HFF-Myc (cell line): ENCODE results near the gene PTPRN2.

Experiments
- DNase-seq: peaks from one replicate; pipeline ENCODE4 v3.0.0-alpha.2; 2011; ENCODE audit warnings: low read depth; ENCODE audit errors: extremely low read depth
- H3K4me3 ChIP-seq: replicated peaks from 2 replicates; pipeline ENCODE4 v1.5.1; 2011; ENCODE audit warnings: low read depth, mild to moderate bottlenecking, control low read depth, low read length
- CTCF ChIP-seq: IDR thresholded peaks from 2 replicates; pipeline ENCODE4 v1.5.1; 2012; ENCODE audit warnings: mild to moderate bottlenecking, low read depth, low read length, control low read depth; ENCODE audit errors: missing control alignments

Gene PTPRN2

DNA sequence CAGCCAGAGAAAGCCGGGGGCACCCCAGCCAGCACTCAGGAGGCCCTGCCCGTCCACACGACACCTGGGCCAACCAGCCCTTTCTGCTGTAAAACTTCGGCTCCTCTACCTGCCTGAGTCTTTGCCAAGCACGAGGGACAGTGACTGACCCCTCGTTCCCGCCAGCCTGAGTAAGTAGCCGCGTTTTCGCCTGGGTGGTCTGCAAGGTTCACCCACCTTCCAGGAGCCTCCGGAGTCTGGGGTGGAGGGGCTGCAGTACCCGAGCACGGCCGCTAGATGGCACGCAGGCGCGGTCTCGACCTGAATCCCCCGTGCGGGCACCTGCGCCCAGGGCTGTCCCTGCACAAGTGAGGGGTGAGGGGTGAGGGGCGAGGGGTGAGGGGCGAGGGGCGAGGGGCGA is 192.7 kb downstream of the PTPRN2 start:
- DNase-seq = no peak
- no peak overlapping the region for H3K4me3 ChIP-seq
- TF ChIP-seq CTCF = peak; percentile 34

DNA sequence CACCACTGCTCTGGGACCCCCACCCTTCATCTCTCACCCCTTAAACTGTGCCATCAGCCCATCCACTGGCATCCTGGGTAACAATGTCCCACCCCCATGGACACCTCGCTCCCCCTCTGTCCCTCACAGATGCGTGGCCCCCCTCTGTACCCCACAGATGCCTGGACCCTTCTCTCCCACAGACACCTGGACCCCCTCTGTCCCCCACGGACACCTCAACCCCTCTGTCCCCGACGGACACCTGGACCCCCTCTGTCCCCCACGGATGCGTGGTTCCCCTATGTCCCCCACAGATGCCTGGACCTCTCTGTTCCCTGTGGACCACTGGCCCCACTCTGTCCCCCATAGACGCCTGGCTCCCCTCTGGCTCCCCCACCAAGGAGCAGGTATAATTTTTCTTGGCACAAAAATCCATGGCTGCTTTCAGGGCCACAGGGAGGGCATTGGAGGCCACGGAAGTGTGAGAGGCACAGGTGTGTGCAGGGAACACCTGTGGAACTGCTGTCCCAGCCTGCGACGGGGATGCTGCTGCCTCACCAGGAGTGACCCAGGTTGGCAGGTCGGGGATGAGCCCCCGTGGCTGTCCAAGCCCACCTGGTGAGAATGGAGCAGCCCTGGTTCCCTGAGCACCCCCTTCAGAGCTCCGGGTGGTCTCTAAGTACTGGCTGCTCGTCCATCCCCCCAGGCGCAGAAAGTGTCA is 193.5 kb downstream of the PTPRN2 start:
- H3K4me3 ChIP-seq = no peak overlapping the region
- no peak for TF ChIP-seq CTCF
- DNase-seq = no peak

GRCh38 chr7:158392251-158392650 is 195.4 kb downstream of the PTPRN2 start:
- no peak for TF ChIP-seq CTCF
- H3K4me3 ChIP-seq = no peak overlapping the region
- no peak for DNase-seq

DNA sequence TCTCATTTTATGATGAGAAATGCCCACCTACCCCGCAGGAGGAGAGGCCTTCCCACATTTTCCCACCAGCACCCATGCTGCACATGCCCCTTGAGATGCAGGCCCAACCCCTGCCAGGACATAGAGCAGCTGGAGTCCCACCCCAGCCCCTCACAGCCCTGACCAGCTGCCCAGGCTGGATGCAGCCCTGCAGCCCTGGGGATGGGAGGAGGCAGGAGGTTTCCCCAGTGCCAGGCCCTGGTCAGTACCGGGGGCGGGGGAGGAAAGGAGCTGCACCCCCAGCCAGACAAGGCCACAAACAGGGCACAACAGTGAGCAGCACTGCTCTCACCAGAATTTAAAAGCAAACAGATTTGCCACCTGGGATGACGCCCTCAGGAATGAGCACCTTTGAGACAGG is 196.1 kb downstream of the PTPRN2 start:
- no peak overlapping the region for H3K4me3 ChIP-seq
- TF ChIP-seq CTCF = no peak
- DNase-seq = no peak

DNA sequence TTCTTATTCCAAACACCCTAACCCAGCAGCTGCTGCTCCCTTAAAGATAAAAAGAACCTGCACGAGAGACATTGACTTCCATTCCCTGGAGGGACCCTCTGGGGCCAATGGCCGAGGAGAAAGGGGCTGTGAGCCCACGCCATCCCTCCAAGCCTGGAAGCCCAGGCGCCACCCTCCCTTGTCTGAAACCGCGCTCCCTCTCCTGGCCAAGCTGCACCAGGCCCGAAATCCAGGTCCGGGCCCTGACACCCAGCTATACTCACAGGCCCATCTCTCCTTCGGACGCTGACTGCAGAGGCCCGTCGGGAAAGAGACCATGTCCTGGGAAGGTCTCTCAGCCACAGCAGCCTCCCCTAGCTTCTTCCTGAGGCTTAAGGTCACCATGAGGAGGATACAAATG is 196.5 kb downstream of the PTPRN2 start:
- H3K4me3 ChIP-seq = no peak overlapping the region
- DNase-seq = no peak
- no peak for TF ChIP-seq CTCF

DNA sequence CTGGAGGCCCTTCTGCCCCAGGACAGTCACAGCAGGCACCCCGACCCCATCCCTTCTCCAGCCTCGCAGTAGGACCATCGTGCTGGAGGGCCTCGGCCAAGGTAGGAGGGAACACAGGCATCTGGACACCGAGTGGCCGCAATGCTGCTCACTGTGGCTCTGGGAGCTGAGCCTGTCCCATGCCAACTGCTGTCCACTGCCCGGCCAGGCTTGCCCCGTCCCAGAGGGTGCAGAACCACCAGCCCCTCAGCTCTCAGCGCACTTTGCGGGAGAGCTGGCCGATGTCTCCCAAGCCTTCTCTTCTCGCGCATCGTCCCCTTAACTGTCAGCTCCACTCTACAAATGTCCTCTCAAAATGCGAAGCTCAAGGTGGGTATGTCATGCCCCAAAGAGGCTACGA is 197.2 kb downstream of the PTPRN2 start:
- H3K4me3 ChIP-seq = no peak overlapping the region
- TF ChIP-seq CTCF = no peak
- DNase-seq = no peak
